ENCODE results near the gene FKBP1A.
A peak's percentile ranks its signal among the peaks of the same experiment; 100 is the strongest.
"Not testable (repeated sequence)": the region's sequence is repeated elsewhere in the genome, so short reads cannot be mapped to it uniquely, and the experiment has no call there.

FKBP1A gene

DNA sequence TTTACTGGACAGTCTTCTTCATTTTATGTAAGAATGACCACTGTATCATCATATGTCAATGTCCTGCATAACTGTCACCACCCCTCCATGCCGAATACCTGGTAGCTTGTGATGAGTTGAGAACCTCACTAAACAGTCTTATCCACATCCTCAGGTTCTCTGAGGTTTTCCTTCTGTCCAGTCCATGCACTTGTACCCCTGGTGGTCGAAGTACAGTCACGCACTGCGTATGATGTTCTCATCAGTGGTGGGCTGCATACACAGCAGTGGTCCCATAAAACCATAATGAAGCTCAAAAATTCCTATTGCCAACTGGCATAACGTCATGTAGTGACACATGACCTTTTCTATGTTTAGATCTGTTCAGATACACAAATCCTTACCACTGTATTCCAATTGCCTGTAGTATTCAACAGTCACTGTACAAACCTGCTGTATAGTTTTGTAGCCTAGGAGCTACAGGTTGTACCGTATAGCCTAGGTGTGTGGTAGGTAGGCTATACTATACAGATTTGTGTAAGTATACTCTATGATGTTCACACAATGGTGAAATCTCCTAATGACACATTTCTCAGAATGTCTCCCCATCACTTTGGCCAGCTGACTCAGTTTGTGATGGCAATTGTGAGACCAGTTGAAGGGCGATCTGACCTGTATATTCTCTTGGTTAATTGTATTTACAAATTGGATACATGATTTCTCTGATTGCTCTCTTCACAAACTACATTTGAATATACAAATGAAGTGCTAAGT is 32.6 kb downstream of the FKBP1A start:
- no peak for DNase-seq

DNA sequence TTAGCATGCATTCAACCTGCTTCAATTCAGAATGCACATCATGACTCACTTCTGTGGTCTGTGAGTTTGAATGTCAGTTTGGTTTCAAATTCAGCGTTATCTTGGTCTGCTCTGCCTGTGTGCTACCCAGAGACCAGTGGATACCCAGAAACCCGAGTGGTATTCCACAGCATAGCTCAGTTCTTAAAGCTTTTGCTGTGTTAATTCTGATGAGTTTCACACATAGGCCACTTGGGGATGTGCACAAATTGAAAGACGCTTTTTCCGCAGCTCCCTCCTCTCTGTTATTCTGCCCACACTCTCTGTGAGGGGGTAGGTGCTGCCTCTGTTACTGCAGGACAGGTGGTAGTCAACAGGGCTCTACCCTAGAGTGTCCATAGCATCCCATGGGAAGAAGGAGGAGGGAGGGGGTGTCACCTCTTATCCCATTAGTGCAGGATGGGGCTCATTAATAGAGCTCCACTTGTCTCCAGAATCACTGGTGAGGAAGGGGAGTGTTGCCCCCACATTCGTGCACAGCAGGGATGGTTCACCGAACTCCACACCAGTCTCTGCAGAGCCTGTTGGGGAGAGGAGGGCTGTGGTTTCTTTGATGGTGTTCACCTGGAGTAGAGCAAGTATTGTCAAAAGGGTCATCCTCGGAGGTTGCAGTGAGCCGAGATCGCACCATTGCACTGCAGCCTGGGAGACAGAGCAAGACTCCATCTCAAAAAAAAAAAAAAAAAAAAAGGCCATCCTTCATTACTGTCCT is 34.8 kb downstream of the FKBP1A start:
- DNase-seq, result peak; percentile 21

DNA sequence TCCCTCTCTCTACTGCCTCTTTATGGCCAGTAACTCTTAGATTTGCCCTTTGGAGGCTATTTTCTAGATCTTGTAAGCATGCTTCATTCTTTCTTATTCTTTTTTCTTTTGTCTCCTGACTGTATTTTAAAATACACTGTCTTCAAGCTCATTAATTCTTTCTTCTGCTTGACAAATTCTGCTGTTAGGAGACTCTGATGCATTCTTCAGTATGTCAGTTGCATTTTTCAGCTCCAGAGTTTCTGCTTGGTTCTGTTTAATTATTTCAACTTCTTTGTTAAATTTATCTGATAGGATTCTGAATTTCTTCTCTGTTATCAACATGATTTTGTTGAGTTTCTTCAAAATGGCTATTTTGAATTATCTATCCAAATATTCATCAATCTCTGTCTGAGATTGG is 38.9 kb downstream of the FKBP1A start:
- DNase-seq, result no peak

DNA sequence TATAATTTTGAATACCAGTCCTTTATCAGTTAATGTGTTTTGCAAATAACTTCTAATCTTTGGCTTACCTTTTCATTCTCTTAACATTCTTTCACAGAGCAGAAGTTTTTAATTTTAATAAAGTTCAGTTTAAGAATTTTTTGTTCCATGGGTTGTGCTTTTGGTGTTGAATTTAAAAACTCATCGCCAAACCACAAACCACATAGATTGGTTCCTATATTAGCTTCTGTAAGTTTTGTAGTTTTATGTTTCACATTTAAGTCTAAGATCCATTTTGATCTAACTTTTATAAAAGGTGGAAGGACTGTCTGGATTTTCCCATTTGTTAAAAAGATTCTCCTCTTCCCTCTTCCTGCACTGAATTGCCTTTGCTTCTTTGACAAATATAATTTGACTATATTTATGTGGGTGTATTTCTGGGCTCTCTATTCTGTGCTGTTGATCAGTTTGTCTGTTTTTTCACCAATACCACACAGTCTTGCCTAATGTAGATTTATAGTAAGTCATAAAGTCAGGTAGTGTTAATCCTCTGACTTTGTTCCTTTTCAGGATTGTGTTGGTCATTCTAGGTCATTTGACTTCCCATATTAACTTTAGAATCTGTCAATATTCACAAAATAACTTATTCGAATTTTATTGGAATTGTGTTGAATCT is 46.4 kb downstream of the FKBP1A start:
- DNase-seq, result no peak

DNA sequence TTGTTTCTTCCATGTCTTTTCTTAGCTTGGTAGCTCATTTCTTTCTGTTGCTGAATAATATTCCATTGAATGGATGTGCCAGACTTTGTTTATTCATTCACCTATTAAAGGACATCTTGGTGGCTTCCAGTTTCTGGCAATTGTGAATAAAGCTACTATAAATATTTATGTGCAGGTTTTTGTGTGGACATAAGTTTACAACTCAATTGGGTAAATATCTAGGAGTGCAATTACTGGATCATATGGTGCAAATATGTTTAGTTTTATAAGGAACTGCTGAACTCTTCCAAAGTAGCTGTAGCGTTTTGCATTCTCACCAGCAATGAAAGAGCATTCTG is 47.1 kb downstream of the FKBP1A start:
- no peak for DNase-seq

DNA sequence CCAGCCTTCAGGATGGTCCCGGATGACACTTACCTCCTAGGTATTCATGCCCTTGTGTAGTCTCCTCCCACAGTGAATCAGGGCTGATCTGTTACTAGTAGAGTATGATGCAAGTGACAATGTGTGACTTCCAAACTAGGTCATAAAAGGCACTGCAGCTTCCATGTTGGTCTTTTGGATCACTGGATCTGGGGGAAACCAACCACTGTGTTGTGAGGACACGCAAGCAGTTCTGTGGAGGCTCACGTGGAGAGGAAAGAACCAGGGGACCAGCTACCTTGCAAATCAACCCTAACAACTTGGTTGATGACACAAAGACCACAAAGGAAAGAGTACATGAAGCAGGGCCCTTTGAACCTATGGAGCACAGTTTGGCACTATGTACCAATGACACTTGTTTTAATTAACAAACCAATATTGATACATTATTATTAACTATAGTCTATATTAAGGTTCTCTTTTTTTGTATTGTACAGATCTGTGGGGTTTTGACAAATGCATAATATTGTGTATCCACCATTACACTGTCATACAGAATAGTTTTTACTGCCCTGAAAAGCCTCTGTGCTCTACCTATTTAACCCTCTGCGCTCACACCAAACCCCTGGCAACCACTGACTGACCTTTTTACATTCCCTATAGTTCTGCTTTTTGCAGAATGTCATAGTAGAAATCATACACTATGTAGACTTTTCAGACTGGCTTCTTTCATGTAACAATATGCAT is 47.7 kb downstream of the FKBP1A start:
- DNase-seq, result no peak

DNA sequence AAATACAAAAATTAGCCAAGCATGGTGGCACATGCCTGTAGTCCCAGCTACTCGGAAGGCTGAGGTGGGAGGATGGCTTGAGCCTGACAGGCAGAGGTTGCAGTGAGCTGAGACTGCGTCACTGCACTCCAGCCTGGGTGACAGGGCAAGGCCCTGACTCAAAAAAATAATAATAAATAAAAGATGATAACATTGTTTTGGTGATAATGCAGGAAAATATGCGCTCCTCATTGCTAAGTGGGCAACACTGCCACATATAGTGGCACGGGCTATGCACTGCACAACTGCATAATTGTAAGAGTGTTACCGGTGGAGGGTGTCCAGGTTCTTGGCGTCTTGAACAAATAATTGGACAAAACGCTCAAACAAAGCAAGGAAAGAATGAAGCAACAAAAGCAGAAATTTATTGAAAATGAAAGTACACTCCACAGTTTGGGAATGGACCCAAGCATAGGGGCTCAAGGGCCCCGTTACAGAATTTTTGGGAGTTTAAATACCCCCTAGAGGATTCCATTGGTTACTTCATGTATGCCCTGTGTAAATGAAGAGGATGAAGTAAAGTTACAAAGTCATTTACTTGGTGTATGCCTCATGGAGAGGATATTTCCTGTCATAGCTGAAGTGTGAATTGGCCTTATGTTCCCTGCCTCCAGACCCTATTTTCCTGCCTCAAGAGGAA is 49.3 kb downstream of the FKBP1A start:
- DNase-seq, result not testable (repeated sequence)

DNA sequence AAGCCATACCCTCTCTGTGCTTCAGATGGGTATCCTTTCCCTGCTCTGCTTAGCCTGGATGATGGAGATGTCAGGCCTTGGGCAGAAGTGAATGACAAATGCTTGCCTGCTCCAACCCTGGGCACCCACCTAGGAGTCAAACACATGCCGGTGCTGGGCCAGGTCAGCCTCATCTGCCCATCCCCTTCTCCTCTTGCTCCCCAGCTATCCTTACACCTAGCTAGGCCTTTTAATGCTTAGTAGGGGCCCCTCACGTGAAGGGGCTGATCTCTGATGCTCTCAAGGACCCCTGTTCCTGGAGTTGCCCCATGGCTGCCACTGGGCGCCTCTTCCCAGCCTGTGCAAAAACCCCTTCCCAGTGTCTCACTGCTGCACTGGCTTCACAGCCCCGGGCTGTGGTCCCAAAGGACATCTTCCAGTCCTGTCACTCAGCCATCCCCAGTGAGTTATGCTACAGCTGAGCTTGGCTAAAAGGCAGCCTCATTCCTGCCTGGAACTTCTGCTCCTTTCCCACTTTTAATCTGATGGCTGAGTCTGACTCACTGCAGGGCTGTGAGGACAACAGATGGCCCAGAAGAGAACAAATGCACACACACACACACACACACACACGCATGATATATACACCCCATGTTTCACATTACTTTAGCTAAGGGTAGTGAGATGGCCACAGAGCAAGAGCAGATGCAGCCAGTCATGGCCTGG is 51.1 kb downstream of the FKBP1A start:
- no peak for DNase-seq

DNA sequence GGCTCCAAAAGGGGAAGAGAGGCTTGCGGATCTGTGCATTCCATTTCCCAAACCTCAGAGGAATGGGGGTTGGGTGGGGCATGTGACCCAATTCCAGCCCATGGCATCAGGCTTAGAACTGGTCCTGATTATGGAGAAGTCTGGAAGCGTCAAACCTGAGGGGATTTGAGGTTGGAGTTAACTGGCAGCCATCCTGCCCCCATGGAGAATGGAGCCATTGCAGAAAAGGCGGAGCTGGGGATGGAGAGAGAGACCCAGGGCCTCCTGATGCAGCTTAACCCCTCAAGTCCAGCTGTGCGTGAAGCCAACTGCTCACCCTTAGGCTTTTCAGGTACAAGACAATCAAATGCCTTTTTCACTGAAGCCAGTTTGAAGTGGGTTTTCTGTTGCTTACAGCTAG is 54.1 kb downstream of the FKBP1A start:
- no peak for DNase-seq

DNA sequence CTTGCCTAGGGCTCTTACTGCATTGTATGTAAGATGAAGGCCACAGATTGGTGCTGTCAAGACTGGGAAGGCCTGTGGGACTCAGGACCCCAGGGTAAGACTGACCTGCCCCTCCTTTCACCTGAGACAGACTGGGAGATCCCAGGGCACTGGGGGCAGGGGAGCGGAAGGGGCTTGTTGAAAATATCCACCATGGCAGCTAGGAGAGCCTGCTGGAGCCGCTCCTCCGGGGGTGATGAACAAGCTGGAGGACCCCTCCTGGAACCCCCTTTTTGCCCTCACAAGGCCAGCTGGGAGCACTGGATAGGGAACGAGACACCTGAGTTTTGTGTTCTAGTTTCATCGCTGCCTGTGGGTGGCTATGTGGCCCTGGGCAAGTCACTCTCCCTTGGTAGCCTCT is 54.8 kb downstream of the FKBP1A start:
- no peak for DNase-seq

DNA sequence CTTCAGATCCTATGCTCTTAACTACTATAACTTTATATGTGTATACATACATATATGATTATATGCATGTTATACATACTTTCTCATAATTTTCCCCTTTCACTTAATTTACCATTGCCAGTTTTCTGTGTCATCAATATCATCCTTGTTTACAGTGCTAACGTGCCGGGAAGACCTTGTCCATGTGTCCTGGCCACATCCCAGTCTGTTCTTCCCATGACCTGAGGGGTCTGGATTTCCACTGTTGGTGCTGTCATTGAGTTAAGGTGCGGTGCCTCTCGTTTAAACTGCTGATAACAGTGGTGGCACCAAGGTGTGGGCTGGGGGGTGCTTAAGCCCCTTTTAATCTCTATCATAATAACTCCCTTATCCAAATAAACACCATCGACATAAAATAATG is 55.4 kb downstream of the FKBP1A start:
- DNase-seq, result no peak

DNA sequence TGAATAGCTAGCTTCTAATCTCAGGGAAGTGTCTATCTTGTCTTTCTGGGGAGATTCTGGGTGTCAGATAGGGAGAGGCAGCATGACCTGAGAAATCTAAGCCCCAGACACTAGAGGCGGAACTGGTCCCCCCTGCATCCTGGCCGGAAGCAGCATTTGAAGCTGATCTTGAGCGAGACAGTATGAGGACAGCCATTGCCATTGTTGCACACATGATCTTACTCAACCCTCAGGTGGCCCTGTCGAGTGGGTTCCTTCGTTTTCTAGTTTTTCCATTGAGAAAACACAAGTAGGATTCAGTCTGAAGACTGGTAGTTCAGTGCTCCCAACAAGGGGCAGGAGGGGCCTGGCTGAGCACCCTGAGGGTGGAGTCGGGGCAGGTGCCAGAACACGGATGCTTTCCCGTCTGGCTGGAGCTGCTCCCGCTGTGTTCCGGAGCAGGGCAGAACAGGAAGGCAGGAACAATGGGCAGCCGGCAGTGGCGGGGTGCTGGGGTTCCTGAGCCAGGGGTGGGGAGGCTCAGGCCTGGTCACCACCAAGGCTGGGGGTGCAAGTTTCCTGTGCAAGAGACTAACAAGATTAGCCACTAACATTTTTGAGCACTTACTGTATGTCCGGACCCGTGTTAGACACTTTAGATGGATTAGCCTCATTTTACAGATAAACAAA is 56.0 kb downstream of the FKBP1A start:
- DNase-seq, result no peak

DNA sequence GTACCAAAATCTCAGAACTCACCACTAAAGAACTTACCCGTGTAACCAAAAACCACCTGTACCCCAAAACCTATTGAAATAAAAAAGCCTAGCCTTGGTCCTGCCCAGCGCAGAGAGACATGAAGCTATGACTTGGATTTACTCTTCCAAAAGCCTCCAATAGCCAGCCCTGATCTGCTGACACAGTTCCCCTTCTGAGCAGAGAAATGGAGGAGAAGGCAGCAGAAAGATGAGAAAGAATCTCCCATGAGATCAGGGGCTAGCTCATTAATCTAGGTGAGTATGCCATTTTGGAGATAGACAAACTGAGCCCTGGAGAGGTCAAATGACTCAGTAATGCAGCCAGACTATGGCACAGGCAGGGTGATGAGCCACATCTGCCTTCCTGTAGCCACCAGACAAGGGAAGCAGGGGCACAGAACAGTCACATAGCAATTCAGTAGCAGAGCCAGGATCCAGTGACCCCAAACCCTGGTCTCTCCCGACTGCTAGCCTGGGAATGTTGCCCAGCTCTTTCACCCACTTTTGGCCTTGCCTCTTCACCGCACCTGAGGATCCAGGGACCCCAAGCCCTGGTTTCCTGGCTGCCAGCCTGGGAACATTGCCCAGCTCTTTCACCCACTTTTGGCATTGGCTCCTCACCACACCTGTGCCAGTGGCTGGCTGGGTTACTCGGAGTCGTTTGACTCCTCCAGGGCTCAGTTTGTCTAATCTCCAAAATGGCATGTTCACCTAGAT is 56.7 kb downstream of the FKBP1A start:
- DNase-seq, result no peak

DNA sequence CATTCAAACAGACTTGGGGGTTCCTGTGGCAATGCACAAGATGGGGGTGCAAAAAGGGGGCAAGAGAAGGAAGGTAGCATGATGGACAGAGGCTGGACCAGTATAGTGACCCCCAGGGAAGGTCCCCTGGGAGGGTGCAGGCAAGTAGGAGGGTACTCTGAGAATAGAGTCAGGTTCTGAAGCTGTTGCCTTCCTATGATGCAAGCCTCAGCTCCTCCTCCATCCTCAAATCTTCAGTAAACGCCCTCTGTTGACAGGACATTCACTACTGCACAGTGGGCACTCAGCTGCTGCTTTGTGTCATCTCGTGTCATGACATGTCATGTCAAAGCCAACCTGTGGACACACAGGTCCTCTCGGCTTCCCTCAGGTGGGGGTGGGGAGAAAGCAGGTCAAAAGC is 58.1 kb downstream of the FKBP1A start:
- no peak for DNase-seq

DNA sequence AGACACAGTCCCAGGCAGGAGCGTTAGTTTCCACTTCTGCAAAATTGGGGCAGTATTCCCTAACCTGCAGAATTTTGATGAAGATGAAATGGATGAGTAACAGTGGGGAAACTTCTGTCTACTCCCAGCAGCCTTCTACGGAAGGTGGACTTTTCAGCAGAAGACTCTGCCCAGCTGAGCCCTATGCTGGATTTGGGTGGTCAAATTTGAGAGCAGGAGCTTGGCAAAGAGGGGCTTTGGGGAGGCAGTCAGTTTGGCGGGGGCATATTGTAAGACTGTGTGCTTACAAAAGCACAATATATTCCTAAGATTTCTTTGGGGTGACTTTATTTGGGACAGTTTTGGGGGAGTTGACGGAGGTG is 58.5 kb downstream of the FKBP1A start:
- DNase-seq, result no peak

DNA sequence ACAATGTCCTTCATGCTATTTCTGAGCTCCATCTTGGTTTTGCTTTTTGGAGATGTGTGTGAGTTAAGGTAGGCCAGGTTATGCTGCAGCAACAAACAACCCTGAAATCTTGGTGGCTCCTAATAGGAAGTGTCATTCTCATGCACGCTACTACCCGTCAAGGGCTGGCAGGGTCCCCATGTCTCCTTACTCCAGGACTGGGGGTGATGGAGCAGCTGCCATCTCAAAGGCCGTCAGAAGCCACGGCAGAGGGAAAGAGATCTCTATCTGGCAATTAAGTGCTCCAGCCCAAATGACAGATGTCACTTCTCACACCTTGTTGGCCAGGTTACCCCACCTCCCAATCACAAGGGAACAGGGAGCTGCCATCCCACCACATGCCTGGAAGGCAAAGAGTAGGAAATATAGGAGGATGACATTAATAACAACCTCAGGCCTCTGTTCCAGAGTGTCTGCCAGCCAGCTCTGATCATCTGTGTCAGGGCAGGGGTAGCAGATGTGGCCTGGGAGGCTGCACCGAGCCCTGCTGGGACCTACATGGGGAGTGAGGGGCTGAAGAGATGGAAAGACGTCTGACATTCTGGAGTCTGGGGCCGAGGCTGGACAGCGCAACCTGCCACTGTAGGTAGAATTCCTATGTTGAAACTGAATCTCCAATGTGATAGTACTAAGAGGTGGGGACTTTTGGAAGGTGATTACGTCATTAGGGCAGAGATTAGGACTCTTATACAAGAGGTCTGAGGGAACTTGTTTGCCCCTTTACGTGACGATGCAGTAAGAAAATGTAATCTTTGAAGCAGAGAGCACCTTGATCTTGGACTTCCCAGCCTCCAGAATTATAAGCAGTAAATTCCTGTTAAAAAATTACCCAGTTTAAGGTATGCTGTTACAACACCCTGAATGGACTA is 59.1 kb downstream of the FKBP1A start:
- DNase-seq, result no peak

DNA sequence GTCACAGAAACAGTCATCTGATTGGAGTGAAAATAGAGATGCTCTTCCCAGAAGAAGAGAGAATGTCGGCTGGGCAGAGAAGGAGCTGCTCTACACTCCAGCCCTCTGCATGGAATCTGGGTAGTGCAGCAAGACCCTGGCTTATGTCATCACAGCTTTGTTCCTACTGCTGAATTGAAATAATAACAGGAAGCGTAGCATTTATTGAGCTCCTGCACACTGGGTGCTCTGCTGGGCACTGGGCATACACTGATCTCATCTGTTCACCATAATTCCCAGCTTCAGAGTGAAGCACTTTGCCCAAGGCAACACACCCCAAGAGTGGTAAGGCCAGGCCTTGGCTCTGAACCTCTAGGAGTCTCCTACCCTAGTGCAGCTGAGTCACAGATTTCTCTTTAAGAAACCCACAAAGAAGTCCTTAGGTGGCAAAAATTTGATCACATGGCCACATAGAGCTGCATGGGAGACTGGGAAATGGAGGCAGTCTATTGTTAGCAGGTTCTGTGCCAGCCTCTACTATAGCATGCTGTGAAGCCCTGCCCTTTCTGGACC is 60.0 kb downstream of the FKBP1A start:
- DNase-seq, result no peak

DNA sequence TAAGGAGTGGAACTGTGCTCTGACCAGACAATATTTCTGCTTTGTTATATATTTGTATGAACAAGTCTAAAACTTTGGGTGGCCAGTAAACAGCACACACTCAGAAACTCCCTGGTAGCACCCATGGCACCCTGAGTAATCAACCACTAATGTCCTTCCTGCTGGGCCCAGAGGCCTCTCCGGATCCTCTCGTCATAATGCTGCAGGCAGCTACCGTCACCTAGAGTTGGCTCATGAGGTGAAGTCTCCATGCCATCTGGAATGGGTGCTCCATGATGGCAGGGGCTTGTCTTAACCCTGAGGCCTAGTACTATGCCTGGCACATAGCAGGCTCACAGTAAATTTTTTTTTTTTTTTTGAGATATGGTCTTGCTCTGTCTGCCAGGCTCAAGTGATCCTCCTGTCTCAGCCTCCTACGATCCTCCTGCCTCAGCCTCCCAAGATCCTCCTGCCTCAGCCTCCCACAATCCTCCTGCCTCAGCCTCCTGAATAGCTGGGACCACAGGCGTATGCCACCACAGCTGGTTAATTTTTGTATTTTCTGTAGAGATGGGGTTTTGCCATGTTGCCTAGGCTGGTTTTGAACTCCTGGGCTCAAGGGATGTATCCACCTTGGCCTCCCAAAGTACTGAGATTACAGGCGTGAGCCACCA is 60.9 kb downstream of the FKBP1A start:
- DNase-seq, result no peak

DNA sequence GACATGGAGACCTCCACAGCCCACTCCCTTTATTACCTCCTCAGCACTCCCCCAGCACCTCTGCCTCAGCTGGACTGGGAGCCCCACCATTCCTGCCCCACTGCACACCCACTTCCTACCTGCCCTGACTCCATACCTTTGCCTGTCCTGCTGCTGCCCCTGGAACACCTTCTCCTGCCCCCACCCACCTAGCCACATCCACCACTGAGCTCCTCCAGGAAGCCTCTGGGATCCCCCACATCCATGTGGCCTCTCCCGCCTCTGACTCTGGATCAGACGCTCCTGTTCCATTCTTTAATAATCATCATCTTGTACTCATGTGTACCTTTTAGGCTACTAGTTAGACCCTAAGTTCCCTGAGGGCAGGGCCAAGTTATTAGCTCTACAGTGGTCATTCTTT is 61.8 kb downstream of the FKBP1A start:
- DNase-seq, result no peak
